Measurements from ENCODE around the gene AP3S2.
"Not testable (repeated sequence)": the region's sequence is repeated elsewhere in the genome, so short reads cannot be mapped to it uniquely, and the experiment has no call there.

AP3S2 gene

DNA sequence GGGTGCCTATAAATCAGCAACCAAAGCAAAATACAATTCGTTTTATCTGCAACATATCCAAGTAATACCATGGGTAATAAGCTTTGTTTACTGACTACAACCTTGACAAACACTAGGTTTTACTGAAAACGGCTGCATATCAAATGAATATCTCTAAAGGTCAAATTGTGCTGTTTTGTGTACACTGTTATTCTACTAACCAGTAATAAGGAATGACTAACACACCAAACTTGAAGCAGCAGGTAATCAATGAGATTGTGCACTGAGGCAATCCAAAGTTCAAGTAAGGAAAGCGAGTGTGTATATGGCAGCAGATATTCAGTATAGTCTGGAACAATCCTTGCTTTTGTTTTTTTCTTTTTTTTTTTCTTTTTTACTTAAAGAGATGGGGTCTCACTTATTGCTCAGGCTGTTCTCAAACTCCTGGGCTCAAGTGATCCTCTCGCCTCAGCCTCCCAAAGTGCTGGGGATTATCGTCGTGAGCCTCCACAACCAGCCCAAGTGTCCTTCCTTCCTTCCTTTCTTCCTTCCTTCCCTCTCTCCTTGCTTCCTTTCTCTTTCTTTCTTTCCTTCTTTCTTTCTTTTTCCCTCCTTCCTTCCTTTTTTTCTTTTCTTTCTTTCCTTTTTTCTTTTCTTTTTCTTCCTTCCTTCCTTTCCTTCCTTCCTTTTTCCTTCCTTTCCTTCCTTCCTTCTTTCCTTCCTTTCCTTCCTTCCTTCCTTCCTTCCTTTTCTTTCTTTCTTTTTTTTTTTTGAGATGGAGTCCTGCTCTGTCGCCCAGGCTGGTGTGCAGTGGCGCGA lies 34.9 kb downstream of the AP3S2 start:
- Mint-ChIP-seq H3K4me1 (peaks cover 4% of the 10 kb centered on the region), H3K4me3 (no peak overlapping the region), H3K9me3 (no peaks in the 10 kb centered on the region), H3K27ac (no peak overlapping the region), H3K27me3 (no peaks in the 10 kb centered on the region)
- ATAC-seq (no peak), DNase-seq (no peak)

DNA sequence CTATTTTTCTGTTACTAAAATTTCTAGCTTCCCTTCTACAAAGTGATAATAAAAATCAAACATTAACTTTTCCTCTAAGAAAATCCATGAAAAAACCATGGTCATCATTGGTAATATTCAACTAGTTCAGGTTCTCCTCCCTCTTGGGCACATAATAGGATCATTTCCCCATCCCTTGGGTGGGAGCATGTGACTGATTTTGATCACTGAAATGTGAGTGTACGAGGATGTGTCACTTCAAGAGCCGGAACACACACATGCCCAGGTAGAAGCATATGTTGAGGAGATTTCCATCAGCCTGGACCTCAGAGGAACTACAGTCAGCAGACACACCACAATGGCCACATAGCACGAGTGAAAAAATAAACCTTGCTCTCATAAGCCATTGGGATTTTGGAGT lies 36.1 kb downstream of the AP3S2 start:
- Mint-ChIP-seq H3K4me3 (no peak overlapping the region), H3K9me3 (no peaks in the 10 kb centered on the region), H3K27me3 (no peaks in the 10 kb centered on the region), H3K27ac (no peak overlapping the region), H3K4me1 (peaks cover 4% of the 10 kb centered on the region)
- DNase-seq (no peak), ATAC-seq (no peak)

DNA sequence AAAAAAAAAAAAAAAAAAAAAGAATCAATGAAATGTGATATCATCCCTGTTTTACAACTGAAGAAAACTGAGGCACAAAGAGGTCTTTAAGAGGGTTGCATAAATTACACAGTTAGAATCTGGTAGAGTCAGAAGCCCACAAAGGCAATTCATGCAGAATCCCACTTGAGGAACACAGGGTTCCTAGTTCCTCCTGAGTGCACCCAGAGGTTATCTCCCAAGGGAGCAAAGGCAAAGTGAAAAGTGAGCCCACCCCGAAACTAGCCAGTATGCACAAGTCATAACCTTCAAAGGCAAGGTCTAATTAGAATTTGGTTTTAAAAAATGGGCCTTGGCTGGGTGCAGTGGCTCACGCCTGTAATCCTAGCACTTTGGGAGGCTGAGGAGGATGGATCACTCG lies 37.8 kb downstream of the AP3S2 start:
- no peaks in the 10 kb centered on the region for H3K9me3 Mint-ChIP-seq
- H3K4me3 Mint-ChIP-seq = no peak overlapping the region
- no peak overlapping the region for H3K27ac Mint-ChIP-seq
- DNase-seq (no peak), ATAC-seq (no peak)
- H3K27me3 Mint-ChIP-seq = no peaks in the 10 kb centered on the region
- peaks cover 4% of the 10 kb centered on the region for H3K4me1 Mint-ChIP-seq

DNA sequence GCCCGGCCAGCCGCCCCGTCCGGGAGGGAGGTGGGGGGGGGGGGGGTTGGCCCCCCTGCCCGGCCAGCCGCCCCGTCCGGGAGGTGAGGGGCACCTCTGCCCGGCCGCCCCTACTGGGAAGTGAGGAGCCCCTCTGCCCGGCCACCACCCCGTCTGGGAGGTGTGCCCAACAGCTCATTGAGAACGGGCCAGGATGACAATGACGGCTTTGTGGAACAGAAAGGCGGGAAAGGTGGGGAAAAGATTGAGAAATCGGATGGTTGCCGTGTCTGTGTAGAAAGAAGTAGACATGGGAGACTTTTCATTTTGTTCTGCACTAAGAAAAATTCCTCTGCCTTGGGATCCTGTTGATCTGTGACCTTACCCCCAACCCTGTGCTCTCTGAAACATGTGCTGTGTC lies 38.9 kb downstream of the AP3S2 start:
- not testable (repeated sequence) for H3K4me3 Mint-ChIP-seq, DNase-seq, H3K4me1 Mint-ChIP-seq, ATAC-seq, H3K9me3 Mint-ChIP-seq, H3K27me3 Mint-ChIP-seq, H3K27ac Mint-ChIP-seq

DNA sequence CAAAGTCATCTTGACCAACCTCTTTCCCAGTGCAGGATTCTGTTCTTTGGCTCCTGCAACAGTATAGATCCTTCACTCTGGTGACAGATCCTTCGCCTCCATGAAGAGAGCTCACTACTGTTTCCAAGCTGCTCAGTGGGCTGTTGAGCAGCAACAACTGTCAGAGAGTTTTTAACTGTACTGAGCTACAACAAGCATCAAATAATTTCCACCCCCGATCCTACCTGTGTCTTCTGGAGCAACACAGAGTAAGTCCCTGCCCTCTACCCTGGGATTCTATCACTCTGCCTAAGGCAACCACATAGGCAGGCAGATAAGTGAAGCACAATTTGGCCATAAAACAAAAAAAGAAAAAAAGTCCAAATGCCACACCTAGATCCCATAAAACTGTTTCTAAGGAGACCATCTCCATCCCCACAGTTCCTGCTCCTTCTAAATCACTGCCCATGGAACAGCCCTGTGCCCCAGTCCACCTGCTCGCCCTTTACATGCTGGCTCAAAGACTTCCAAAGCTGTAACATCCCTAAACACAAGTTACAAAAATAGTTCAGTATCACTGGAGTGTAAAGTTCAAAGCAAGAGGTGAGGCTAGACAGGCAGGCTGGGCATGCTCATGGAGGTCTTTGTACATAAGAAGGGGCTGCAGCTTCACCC lies 41.3 kb downstream of the AP3S2 start:
- no peak overlapping the region for H3K4me3 Mint-ChIP-seq
- H3K27ac Mint-ChIP-seq = no peak overlapping the region
- H3K27me3 Mint-ChIP-seq = no peaks in the 10 kb centered on the region
- H3K9me3 Mint-ChIP-seq = no peaks in the 10 kb centered on the region
- no peak for DNase-seq
- ATAC-seq = no peak
- H3K4me1 Mint-ChIP-seq = no peaks in the 10 kb centered on the region

DNA sequence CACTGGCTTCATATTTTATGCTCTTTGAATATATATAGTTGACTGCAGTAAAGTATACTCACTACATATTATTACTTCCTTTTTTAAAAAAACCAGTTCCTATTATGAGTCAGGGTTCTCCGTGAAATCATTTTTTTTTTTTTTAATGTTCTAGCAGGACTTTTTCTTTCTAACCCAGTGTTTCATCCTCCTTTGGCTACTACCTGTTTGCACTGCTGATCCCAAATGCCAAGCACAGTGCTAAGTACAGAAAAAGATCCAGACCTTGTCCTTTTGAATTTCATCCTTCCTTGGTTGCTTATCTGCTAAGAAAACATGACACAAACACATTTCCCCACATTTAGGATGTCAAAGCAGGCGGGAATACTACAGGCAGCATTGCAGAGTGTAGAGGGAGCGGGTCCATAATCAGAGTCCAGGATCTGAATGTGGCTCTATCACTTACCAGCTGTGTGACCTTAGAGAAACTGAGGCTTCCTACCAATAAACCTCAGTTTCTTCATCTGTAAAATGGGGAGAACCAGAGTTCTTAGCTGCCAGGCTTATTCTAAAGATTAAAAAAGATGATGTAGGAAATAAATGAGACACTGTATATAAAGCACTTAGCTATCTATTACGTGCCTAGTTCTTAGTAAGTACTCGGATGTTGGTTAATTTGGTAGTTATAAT lies 42.0 kb downstream of the AP3S2 start:
- Mint-ChIP-seq H3K9me3 (no peaks in the 10 kb centered on the region), H3K4me1 (no peaks in the 10 kb centered on the region), H3K4me3 (no peak overlapping the region), H3K27me3 (no peaks in the 10 kb centered on the region), H3K27ac (no peak overlapping the region)
- ATAC-seq (no peak), DNase-seq (no peak)

DNA sequence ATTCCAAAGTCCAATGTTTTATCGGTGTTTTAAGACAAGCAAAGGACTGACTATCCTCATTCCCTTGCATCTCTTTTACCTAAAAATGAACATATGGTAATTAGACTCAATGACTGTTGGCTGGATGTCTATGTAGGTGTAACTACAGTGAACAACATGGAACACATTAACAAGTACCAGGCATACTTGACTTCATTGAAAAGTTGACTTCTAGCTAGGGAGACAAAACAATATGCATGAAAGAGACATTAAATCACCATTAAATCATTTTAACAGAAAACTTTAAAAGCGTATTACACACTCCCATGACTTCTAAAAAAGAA lies 44.9 kb downstream of the AP3S2 start:
- ATAC-seq (no peak), DNase-seq (no peak)
- no peak overlapping the region for H3K4me3 Mint-ChIP-seq
- no peaks in the 10 kb centered on the region for H3K4me1 Mint-ChIP-seq
- H3K27ac Mint-ChIP-seq = no peak overlapping the region
- no peaks in the 10 kb centered on the region for H3K27me3 Mint-ChIP-seq
- H3K9me3 Mint-ChIP-seq = no peaks in the 10 kb centered on the region

DNA sequence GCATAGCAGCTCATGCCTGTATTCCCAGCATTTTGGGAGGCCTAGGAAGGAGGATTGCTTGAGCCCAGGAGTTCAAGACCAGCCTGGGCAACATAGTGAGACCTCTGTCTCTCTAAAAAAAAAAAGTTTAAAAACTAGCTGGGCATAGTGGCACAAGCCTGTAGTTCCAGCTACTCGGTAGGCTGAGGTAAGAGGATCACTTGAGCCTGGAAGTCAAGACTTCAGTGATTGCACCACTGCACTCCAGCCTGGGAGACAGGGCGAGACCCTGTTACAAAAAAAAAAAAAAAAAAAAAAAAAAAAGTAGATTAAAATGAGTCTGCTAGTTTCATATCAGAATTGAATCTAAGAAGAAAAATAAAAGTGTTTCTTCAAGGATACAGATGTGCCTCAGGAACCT lies 46.7 kb downstream of the AP3S2 start:
- Mint-ChIP-seq H3K27ac (no peak overlapping the region), H3K4me1 (peaks cover 4% of the 10 kb centered on the region), H3K4me3 (no peak overlapping the region), H3K27me3 (no peaks in the 10 kb centered on the region), H3K9me3 (no peaks in the 10 kb centered on the region)
- DNase-seq = no peak
- no peak for ATAC-seq

DNA sequence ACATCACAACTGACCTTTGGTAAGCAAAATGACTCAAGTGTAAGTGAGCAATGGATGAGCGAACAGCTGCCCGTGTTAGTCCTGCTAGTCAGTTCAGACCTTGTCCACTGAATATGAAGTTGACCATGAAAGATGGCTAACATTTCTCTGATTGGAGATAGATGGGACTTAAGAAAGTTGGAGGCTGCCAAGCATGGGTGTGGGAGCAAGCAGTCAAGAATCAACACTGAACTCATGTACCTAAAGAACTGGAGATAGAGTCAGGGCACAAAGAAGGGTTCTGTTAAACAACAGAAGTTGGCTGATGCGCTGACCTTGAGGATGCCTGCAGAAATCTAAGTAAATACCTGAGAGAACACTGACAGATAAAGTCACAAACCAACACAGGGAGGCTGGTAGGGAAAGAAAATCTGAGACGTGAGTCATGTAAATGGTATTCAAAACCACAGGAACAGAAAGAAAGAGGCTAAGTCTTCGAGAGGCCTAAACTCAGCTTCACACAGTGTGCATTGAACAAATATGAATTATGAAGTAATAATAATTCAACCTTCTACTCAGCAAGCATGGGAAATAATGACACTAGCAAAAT lies 48.4 kb downstream of the AP3S2 start:
- no peak overlapping the region for H3K4me3 Mint-ChIP-seq
- no peak overlapping the region for H3K27ac Mint-ChIP-seq
- ATAC-seq (no peak), DNase-seq (no peak)
- H3K9me3 Mint-ChIP-seq = no peaks in the 10 kb centered on the region
- H3K4me1 Mint-ChIP-seq = peaks cover 9% of the 10 kb centered on the region
- H3K27me3 Mint-ChIP-seq = no peaks in the 10 kb centered on the region

DNA sequence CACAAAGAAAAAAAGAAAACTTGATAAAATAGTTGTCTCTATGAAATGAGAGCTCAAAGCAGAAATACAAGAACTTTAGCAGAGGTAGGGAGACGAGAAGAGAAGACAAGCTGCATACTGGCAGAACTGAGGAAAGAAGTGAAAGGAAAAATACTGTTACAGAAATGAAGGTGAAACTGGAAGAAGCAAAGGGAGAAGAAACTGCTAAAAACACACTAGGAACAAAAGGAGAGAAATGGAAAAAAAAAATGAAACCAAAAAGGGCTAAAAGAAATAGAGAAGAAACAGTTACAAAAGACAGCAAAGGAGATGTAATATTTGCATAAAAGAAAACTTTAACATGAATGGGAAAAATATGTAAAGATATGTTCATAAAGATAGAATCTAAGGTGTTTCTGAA lies 51.8 kb downstream of the AP3S2 start:
- no peaks in the 10 kb centered on the region for H3K27me3 Mint-ChIP-seq
- DNase-seq (no peak), ATAC-seq (no peak)
- no peak overlapping the region for H3K4me3 Mint-ChIP-seq
- no peaks in the 10 kb centered on the region for H3K9me3 Mint-ChIP-seq
- peaks cover 14% of the 10 kb centered on the region for H3K4me1 Mint-ChIP-seq
- no peak overlapping the region for H3K27ac Mint-ChIP-seq

DNA sequence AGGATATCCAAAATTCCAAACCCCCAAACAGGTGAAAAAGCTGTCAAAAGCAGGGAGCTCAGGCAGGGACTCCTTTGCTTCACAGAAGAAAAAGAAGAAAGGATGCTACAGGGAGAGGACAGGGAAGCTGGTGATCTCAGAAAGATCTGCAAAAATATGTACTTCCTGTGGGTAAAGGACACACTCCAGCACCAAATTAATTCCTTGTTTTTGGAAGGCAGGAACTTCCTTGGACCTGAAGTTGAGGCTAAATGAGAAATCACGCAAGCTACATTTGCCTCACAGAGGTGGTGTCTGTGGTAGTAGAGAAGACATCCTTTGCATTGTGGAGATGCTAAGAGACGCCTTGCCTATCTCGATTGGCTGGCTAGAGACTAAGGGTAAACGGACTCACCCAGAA lies 52.5 kb downstream of the AP3S2 start:
- no peaks in the 10 kb centered on the region for H3K27me3 Mint-ChIP-seq
- no peak overlapping the region for H3K27ac Mint-ChIP-seq
- peaks cover 14% of the 10 kb centered on the region for H3K4me1 Mint-ChIP-seq
- H3K4me3 Mint-ChIP-seq = no peak overlapping the region
- ATAC-seq (no peak), DNase-seq (no peak)
- H3K9me3 Mint-ChIP-seq = no peaks in the 10 kb centered on the region

DNA sequence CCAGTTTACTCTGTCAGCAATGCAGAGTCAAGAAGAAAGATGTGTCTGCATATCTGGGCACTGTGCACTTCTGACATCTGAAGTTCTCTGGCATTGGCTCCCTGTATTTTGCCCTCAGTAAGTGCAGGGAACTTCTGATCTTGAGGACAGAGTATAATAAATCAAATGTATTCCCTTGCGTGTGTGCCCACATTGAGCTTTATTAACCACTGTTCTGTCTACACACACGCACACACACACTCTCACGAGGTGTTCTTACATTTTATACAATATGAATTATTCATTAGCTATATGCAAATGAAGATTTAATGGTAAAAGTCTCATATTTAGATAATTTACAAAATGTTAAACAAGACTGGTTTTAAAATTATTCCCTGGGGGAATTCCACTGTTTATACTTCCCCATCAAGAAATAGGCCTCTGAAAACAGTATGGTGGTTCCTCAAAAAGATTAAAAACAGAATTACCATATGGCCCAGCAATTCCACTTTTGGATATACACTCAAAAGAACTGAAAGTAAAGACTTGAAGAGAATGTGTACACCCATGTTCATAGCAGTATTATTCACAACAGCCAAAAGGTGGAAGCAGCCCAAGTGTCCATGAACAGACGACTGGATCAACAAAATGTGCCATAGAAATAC lies 54.5 kb downstream of the AP3S2 start:
- no peaks in the 10 kb centered on the region for H3K9me3 Mint-ChIP-seq
- DNase-seq (no peak), ATAC-seq (no peak)
- H3K27me3 Mint-ChIP-seq = no peaks in the 10 kb centered on the region
- H3K4me3 Mint-ChIP-seq = no peak overlapping the region
- peaks cover 14% of the 10 kb centered on the region for H3K4me1 Mint-ChIP-seq
- H3K27ac Mint-ChIP-seq = no peak overlapping the region

DNA sequence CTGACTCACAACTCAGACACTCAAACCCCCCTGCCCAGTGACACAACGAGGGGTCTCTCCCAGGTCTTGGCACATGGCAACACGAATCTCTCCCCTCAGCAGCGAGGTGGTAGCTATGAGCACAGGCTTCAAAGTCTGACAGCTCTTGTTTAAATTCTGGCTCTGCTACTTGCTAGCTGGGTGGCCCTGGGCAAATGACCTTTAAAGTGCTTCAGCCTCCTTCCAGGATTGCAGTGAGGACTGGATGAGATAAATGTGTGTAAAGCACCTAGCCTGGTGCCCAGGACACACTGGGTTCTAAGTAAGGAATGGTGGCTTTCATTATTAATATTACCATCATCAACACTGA lies 56.0 kb downstream of the AP3S2 start:
- Mint-ChIP-seq H3K27me3 (no peaks in the 10 kb centered on the region), H3K4me1 (peaks cover 14% of the 10 kb centered on the region), H3K27ac (peak overlapping the region; percentile 13 to 72), H3K9me3 (no peaks in the 10 kb centered on the region), H3K4me3 (no peak overlapping the region)
- ATAC-seq (no peak), DNase-seq (no peak)

DNA sequence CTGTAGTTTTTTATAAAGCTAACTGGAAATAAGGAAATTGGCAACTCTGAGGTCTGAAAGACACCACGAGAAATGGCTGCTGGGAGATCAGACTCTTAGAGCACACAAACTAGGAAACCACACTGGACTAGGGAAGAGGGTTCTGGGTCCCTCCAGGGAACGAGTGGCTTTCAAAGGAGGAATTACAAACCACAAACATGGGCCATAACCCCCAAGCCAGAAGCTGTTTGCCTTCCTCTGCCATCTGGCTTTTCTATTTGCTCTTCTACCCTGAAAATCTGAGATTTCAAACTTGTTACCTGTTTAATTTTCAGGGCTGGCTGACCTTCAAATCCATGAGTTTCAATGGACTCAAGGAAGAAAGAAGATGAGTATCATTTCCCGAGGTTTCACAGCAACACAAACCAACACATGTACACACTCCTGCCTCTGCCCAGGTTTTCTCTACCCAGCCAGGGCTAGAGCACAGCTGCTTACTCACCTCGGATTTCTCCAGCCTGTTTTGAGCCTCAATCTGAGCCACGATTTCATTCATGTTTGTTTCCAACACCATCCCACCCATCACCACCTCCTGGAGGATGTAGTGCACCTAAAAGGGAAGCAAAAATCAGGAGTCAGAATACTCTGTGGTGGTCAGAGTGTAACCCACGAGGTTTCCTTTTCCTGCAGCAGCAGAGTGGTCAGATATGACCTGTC lies 56.5 kb downstream of the AP3S2 start:
- no peak for ATAC-seq
- H3K9me3 Mint-ChIP-seq = no peaks in the 10 kb centered on the region
- H3K27ac Mint-ChIP-seq = peak overlapping the region in 1 of 2 donors; percentile 67
- H3K27me3 Mint-ChIP-seq = no peaks in the 10 kb centered on the region
- DNase-seq = no peak
- peaks cover 11% of the 10 kb centered on the region for H3K4me1 Mint-ChIP-seq
- no peak overlapping the region for H3K4me3 Mint-ChIP-seq

Data from stimulated activated naive CD8-positive, alpha-beta T cell treated with anti-CD3 and anti-CD28 coated beads, Interleukin-15, amount 100 ng/mL, for 72 hours (primary cell).